SK-N-SH (cell line): Measurements from ENCODE around the gene CXorf38.
A peak's percentile ranks its signal among the peaks of the same experiment; 100 is the strongest.

Experiments
- CTCF ChIP-seq: fragments of 200-600 bp; sonication (generic); IDR thresholded peaks from 2 replicates; pipeline ENCODE4 v1.6.1; 2017; ENCODE audit warnings: antibody characterized with exemption, mild to moderate bottlenecking, moderate library complexity
- EP300 ChIP-seq, 2 experiments: IDR thresholded peaks; 2 replicates each; pipeline versions ENCODE4 v1.4.0 to v1.6.1; 2012; ENCODE audit warnings: borderline replicate concordance in 1 of 2, low read depth in 1 of 2, low read length in 1 of 2
- EZH2phosphoT487 ChIP-seq: fragments of 200-600 bp; sonication (generic); IDR thresholded peaks from 2 replicates; pipeline ENCODE4 v1.6.1; 2017; ENCODE audit warnings: low read depth, mixed run types, mild to moderate bottlenecking, antibody characterized with exemption, moderate library complexity, borderline replicate concordance
- POLR2AphosphoS5 ChIP-seq: IDR thresholded peaks from 2 replicates; pipeline ENCODE4 v1.6.1; 2012; ENCODE audit warnings: low read depth, low read length
- TAF1 ChIP-seq: IDR thresholded peaks from 2 replicates; pipeline ENCODE4 v1.6.1; 2012; ENCODE audit warnings: low read depth, mild to moderate bottlenecking, low read length, moderate library complexity, borderline replicate concordance

GRCh38 chrX:40651620-40652223, 4.4 kb upstream of the CXorf38 start:
- TF ChIP-seq POLR2AphosphoS5, result no peak
- TF ChIP-seq EP300 (IDR thresholded peaks at IDR 0.05; ENCODE audit: borderline replicate concordance in 1 of 2, low read depth in 1 of 2, low read length in 1 of 2), result no peak
- TF ChIP-seq TAF1, result no peak
- no peak for TF ChIP-seq EZH2phosphoT487
- TF ChIP-seq CTCF, result peak; percentile 90
